Measurements from ENCODE around the gene PTGFRN.

Gene PTGFRN

GRCh38 chr1:116944613-116945012, 34.9 kb downstream of the PTGFRN start:
- no peak for DNase-seq (ENCODE audit: low spot score)

DNA sequence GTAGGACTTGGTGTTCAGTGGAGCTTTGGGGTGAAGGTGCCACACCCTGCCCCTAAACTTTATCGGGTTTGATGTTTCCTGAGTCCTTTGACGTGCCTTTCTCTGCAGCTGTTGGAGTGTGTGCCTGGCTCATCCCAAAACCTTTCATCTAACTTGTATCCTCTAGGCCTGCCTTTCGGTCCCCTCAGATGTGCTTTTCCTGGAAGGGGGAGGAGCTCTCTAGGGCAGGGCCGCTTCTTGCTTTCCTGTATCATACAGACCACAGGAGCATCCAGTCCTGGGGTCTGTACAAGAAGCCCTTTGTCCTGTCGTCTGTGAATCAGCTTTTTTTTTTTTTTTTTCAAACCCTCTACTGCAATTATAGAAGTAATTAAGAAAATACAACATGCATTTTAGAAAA, 35.7 kb downstream of the PTGFRN start:
- DNase-seq (ENCODE audit: low spot score) = no peak

DNA sequence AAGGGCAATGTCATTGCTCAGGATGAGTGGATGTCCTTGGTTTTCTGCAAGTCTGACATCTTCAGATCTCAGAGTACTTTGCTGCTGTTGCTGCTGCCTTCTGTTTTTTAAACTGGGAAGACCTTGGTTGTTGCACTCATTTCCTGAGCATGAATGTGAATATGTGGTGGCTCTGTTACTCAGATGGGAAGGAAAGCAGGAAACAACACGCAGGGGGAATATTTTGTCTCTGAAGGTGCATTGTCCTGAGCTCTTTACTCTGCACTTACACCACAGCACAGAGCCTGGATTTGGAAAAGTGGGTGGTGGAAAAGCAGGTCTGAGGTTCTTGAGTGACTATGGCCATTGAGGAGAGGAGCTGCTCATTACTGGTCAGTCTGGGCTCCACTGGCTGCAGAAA, 36.3 kb downstream of the PTGFRN start:
- no peak for DNase-seq (ENCODE audit: low spot score)

- no peak for DNase-seq (ENCODE audit: low spot score)
These were observed 37.6 kb downstream of the PTGFRN start for GRCh38 chr1:116947092-116947860.

DNA sequence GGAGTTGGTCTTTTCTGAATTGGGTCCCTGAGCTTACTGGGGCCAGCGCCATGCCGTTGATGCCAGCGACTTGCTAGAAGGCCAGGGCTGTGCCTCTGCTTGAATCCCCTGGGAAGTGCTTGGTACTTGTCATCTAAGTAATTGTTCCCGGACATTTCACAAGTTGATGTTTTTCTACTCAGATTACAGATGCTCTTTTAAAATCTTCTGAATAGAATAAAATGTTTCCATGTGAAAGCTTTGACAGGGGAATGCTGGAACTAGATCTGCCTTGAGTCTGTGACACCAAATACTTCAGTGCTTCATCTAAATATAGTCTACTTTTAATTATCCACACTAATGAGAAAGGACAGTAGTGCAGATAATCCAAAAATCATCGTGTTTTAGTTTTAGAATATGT, 38.3 kb downstream of the PTGFRN start:
- DNase-seq (ENCODE audit: low spot score) = no peak

- no peak for DNase-seq (ENCODE audit: low spot score)
These were observed 38.9 kb downstream of the PTGFRN start for GRCh38 chr1:116948642-116949041.

DNA sequence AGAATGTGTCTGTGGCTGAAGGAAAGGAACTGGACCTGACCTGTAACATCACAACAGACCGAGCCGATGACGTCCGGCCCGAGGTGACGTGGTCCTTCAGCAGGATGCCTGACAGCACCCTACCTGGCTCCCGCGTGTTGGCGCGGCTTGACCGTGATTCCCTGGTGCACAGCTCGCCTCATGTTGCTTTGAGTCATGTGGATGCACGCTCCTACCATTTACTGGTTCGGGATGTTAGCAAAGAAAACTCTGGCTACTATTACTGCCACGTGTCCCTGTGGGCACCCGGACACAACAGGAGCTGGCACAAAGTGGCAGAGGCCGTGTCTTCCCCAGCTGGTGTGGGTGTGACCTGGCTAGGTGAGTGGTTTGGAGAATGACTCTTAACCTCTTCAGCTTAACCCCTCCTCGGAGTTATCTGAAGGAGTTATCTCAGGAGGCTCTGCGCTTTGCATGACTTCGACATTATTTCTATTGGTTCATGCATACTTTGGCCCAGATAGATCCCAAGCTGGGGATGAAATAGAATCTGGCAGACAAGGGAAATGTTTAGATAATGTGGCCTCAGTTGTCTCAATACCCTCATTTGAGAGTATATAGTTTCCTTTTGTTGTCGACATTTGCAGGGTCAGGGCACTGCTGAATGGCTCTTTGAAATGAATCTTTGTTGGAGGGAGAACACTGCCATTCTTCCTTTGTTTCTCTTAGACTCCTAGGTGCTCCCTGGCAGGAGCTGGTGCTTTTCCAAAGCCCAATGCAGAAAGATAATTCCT, 39.7 kb downstream of the PTGFRN start:
- no peak for DNase-seq (ENCODE audit: low spot score)

- DNase-seq (ENCODE audit: low spot score) = no peak
These were observed 40.9 kb downstream of the PTGFRN start for GRCh38 chr1:116950517-116951199.

DNA sequence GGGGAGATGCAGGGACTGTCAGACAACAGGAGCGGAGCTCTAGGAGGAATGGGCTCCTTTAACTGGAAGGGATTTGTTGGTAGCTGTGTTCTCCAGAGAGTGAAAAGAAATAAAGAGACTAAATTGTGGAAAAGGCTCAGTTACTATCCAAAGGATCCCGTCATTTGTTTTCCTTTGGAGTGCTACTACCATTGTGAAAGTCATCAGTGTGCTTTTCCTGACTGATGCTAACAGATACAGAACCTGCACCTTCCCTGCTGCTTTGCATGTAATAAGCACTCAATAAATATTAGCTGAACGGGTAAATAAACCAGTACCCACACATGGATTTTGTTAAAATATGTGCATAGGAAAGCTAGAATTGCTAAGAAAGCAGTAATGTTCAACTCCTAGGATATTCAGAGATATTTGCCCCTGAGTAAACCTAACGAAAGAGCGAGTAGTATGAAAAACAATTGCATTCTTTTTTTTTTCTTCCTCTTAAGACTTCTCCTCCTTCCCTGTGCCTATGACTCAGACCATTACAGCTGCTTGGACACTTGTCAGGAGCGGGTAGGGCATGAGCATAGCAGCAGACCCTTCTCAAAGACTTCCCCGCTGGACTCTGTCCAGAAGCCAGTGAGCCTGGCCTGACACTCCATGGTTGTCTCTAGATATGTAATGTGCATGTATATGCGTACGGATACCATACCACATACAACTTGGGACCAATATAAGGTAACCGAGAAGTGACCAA, 41.7 kb downstream of the PTGFRN start:
- no peak for DNase-seq (ENCODE audit: low spot score)

DNA sequence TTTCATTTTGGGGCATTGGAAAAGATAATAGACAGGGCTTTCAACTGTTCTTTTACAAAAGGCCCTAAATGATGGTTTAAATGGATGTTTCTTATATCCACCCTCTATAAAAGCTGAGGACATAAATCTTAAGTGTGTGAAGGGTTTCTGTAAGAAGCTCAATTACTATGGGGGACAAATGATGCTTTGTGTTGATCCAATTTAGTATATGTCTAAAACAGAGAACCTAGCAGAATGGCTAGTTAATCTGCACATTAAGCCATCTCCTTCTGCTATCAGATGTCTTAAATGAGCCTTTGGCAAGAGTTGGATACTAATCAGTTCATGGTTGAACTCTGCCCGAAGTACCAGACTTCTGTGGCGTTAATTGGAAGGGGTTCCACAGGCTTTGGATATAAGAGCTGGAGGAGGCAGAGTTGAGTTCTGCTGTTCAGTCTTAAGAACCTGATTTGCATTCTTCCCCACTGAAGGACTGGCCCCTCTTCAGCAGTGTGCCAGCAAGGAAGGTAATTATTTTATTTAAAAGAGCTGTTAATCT, 43.1 kb downstream of the PTGFRN start:
- DNase-seq (ENCODE audit: low spot score) = no peak

- no peak for DNase-seq (ENCODE audit: low spot score)
These were observed 44.7 kb downstream of the PTGFRN start for GRCh38 chr1:116954440-116954839.

DNA sequence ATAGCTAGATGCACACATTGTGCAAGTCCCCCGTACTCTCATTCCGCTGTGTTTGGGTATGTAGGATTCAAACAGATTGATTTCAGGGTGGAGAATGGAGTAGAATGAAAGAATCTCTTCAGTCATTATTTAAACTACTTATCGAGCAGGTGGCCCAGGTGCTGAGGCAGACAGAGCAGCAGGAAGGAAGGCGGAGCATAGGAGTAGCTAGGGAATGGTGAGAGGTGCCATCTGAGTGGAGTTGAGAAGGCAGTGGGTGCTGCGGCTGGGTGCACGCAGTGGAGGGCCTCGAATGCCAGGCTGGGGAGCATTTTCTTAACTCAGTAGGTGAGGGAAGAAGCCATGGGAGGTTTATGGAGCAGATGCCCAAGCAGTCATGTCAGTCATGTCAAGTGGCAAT, 46.7 kb downstream of the PTGFRN start:
- DNase-seq (ENCODE audit: low spot score) = no peak

DNA sequence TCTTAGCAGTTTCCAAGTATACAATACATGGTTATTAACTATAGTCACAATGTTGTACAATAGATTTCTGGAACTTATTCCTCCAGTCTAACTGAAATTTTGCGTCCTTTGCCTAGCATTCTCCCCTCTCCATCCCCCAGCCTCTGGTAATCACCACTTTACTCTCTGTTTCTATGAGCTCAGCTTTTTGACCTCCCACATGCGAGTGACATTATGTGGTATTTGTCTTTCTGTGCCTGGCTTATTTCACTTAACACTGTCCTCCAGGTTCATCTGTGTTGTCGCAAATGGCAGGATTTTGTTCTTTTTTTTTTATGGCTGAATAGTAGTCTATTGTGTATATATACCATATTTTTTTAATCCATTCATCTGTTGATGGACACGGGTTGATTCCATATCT, 47.9 kb downstream of the PTGFRN start:
- DNase-seq (ENCODE audit: low spot score) = no peak

DNA sequence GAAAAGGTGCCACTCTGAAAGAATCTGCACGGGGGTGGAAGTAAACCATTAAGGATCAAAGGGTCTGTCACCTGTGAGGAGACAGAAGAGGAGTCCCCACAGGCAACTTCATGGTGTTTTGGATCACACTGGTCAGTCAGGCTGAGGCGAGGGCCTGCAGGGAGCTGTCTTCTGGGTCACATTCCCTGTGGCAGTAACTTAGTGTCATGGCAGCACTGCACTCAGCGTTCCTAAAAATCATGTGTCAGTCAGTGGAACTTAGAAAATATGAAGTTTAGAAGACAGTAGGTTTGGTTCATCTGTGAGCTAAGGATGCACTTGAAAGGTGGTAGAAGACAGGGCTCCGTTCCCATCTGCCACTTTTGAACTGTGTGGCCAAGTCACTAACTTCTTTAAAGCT, 48.4 kb downstream of the PTGFRN start:
- no peak for DNase-seq (ENCODE audit: low spot score)

- DNase-seq (ENCODE audit: low spot score) = no peak
These were observed 49.3 kb downstream of the PTGFRN start for GRCh38 chr1:116958977-116959376.

- no peak for DNase-seq (ENCODE audit: low spot score)
These were observed 51.9 kb downstream of the PTGFRN start for GRCh38 chr1:116961606-116962005.

DNA sequence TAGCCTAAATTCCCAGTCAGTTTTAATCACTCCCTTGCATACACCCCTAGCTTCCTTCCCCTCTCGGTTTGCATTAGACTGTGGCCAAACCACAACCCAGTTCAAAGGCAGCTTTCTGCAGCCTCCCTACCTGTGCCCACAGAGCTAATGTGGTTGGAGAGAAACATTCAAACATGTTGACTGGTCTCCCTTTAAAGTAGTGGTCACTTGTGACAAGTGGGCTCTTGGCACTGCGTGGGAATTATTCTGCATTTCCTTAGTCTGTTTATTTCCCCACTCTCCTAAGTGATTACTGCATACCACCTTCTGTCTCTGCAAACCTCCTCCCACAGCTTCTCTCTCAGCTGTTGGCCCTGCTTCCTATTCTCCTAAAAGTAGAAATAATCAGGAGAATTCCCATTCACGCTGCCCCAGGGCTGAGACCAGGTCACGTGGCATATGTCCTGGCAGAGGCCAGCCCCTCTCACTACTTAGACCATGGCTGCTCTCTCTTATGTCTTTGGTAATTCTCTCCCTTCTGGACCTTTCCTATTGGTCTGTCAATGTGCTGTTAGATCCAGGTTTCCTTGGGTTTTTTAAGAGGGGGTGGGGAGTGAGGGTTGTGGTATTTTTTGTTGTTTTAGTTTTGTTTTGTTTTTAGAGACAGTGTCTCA, 53.4 kb downstream of the PTGFRN start:
- DNase-seq (ENCODE audit: low spot score) = no peak

GRCh38 chr1:116966791-116967190, 57.1 kb downstream of the PTGFRN start:
- no peak for DNase-seq (ENCODE audit: low spot score)

- no peak for DNase-seq (ENCODE audit: low spot score)
These were observed 59.0 kb downstream of the PTGFRN start for GRCh38 chr1:116968724-116969123.

- no peak for DNase-seq (ENCODE audit: low spot score)
These were observed 61.6 kb downstream of the PTGFRN start for GRCh38 chr1:116971258-116971860.
